Inferior parietal cortex (tissue), 1 donor: Measurements from ENCODE around the gene ZBTB7A.

Experiments
- DNase-seq: peaks from one replicate; pipeline ENCODE4 v3.0.0-alpha.2; 2016; ENCODE audit errors: extremely low spot score

Gene ZBTB7A

DNA sequence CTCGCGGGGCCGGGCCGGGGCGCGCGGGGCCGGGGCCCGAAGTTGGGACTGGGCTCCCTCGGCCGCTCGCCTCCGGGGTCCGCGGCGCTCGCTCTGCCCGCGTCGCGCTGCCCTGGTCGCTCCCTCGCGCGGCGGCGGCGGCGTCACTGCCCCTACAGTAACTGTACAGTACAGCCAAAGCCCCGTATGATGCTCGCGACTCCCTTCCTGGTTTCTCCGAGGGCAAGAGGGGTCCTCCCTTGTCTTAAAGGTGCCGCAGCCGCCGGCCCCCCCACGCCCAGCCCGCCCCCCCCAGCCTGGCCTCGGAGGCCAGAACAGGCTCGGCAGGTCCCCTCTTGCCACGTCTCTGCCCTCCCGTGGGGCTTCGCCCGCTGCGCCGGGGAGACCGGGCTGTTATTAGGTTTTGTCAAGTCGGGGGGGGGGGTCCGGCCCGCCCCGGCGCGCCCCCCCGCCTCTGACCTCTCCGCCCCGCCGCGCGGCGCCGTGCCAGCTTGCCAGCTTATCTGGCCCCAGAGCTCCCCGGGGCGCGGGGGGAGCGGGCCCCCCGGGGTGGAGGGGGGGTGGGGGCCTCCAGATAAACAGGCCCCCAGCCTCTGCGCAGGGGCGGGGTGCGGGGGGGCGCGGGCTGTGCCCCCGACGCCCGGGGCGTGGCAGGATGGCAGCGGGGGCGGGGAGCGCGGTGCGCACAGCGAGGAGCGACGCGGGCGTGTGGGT lies at the start of gene ZBTB7A:
ZBTB7A (minus strand) TSS at position 218 of the 714 bp plus-strand sequence. CDS start 11,667 bp downstream, outside the sequence.
- DNase-seq: peak; percentile 66

DNA sequence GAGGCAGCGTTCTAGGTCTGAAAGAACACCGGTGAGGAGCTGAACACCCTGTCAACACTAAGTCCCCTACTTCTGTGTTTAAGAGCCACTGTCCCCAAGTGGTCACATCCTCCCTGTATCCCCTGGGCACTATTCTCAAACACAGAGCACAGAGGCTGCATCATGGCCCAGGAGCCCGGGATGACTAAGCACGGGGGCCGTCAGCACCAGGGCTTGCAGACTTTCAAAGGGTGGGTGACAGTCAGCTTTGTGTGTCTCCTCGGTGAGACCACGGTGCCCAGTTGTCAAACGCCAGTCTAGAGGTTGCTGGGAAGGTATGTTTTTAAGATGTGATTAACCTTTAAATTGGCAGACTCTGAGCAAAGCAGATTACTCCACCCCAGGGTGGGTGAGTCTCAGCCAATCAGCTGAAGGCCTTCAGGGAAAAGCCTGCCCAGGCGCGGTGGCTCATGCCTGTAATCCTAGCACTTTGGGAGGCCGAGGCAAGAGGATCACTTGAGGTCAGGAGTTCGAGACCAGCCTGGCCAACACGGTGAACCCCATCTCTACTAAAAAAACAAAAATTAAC lies 49.2 kb upstream of the ZBTB7A start:
- no peak for DNase-seq

DNA sequence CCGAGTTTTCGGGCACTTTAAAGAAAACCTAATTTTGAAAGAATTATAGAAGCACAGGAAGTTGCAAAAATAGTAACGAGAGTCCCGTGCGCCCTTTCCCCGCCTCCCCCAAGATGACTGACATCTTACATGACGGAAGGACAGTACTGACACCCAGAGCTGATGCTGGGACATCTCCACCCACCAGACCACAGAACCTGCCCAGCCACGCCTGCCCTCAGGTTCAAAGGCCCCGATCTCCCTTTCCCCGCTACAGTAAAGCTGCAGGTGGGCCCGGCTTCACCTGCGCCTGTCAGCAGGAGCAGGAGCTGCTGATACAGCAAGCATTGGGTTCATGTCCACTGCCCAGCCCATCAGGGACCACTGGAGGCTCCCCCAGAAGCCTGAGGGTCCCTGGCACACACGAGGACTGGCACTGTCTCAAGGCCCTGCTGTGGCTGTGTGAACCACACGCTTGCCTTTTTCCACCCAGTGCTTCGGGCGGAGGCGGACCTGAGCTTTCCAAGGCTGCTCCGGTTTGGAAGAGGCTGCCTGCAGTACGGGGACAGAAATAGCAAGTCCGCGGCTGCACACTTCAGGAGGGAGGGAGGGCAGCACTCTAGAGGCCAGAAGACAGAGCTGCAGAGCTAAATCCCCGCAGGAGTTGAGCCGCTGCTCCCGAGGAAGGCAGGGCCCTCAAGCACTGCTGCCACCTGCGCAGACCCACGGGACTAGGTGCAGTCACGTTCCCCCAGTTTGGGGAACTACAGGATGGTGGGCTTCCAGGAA lies 48.5 kb upstream of the ZBTB7A start:
- DNase-seq: no peak

DNA sequence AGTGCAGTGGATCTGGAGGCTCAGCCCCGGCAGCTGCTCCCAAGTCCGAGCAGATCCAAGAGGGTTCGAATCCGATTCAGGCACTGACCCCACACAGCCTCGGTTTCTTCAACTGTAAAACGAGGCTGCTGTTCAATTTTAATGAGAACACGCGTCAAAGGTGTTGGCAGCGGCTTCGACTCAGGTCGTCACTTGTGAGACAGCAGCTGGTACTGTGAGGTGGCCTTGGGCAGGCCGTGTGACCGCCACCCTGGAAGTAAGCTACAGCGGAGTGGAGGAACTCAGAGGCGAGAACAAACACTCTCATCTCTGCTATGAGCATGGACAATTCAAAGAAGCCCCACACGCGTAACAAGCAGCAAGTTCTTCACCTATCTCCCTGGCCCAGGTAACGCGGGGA lies 47.5 kb upstream of the ZBTB7A start:
- no peak for DNase-seq

DNA sequence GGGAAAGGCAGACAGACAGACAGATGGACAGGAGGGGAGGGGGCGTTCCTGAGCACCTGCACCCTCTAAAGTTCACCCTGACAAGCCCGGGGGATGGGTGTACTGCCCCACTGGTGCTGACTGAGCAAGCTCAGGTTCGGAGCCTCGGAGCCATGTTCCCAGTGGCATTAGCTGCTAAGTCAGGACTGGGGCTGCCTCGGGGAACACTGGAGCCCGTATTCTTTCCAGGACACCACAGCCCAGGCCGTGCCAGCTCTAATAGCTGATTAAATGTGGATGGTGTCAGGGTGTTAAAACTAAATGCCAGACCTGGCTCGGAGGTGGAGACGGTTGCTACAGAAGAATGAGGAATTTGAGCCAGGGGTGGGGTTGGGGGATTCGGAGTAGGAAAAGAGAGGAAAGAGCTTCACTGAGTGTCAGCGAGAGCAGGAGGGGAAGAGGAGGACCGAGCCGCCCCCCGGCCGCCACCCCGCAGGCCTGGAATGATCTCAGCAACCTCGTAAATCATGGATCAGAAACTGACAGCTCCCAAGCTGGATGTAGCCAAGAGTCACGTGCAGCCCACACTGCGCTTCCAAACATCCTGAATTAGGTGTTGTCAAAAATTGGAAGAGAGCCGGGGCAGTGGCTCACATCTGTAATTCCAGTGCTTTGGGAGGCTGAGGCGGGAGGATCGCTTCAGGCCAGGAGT lies 46.8 kb upstream of the ZBTB7A start:
- no peak for DNase-seq

DNA sequence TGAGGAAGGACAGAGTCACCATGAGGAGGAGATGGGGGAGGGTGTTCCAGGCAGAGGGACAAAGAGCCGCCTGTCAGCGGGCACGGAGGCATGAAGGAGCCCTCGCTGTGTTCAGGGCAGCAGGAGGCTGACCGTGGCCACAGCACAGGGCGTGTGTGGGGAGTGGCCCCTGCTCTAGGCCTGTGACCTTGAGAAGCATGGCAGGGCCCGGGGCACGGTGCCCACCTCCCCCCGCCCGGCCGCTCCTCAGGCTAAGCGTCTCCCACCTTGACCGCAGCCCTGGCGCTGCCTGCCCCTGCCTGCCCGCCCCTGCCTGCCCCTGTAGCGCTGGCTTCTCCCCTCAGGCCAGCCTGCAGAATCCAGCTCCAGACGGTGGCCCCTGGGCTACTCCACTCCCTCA lies 45.7 kb upstream of the ZBTB7A start:
- DNase-seq: no peak

DNA sequence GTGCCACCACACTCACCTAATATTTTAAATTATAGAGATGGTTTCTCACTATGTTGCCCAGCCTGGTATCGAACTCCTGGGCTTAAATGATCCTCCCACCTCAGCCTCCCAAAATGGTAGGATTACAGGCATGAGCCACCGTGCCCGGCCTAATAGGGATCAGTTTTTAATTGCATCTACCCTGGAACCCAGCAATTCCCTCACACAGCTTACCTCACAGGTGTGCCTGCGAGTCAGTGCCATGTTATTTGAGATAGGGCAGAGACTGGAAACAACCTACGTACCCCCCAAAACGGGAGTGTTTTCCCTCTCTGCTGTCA lies 42.9 kb upstream of the ZBTB7A start:
- no peak for DNase-seq

- no peak for DNase-seq
These were observed 42.3 kb upstream of the ZBTB7A start for GRCh38 chr19:4108767-4109625.

GRCh38 chr19:4103080-4103433 lies 36.4 kb upstream of the ZBTB7A start:
- no peak for DNase-seq

DNA sequence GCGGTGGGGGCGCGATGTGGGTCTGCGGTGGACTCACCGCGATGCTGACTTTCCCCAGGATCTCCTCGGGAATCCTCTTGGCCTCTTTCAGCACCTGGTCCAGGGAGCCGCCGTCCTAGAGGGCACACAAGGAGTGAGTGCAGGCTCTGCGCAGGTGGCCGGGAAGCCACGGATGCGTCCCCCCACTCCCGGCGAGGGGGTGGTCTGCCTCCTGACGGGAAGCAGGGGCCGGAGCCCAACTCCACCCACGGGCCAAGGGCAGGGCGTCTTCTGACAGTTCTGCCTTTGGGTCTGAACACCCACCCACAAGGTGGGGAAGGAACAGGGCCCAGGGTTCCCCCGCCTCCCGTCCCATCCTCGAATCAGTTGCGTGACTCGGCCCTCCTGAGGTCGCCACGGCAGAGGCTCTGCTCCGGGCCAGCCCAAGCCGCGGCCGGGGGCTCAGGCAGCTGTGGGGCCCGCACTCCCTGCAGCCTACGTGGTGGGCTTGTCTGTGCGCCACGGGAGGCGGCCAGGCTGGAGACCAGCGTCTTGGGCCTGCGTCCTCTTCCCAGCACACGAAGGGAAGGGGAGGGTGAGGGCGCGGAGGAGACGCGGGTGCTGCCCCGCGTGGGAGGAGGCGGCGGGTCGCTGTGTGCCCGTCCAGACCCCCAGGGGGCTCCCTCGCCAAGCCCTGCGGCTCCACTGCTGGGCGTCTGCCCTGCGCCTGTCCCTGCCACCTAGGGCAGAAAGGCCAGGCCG lies 35.8 kb upstream of the ZBTB7A start:
- DNase-seq: no peak

DNA sequence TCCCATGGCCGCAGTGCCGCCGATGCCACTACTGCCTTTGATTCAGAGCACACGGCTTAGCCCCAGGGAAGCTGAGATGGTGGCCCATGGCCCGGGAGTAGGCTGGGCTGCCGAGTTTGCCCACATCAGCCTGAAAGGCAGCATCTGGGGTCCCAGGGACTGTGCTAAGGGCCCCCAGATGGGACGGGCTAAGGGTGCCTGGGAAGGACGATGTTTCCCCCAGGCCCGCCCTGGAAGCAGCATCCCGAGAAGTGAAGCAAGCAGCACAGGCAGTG lies 34.7 kb upstream of the ZBTB7A start:
- no peak for DNase-seq

GRCh38 chr19:4100647-4101495 lies 34.2 kb upstream of the ZBTB7A start:
- DNase-seq: no peak

DNA sequence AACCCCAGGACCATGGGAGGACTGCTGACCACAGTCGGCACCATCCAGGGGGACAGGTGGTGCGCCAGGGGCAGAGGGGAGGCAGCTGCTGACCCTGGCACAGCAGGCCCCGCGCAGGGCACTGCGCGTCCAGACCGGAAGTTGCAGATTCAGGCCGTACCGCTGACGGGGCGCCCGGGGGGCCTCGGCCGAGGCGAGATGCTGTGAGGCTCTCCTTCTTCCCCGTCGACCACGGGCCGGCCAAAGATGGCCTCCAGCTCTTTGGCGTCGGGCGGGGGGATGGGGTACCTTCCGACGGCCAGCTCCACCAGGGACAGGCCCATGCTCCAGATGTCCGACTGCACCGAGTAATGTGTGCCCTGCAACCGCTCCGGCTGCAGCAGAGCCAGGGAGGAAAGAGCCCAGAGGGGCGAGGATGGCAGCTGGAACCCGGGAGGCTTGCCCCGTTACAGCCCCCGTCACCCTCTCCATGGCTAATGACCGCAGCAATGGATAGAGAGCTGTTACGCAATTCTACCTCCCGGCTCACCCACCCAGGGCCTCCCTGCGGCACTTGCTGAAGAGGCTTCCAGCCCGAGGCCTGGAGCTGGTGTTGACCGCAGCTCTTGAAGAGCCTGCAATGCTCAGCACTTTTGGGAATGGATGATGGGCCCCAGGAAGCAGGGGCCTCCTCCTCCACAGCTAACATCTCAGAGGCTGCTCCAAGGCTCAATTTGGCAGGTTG lies 32.5 kb upstream of the ZBTB7A start:
- DNase-seq: no peak

DNA sequence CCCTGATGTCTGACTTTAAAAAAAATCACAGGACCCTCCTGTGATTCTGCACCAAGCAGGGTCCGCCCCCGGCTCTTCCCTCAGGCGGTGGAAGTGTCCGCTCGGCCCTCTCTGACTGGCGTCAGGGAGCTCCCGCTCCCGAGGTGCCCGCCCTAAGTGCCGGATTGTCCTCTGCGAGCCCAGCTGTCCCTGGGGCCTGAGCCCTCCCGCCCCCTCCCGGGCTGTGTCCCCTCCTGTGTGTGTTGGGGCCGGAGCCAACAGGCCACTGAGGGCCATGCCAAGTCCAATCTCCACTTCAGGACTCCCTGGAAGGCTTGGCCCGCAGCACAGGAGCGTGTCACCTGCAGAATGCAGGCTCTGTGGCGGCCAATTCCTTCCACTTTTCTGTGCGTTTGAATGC lies 31.8 kb upstream of the ZBTB7A start:
- DNase-seq: no peak

- no peak for DNase-seq
These were observed 30.8 kb upstream of the ZBTB7A start for GRCh38 chr19:4097501-4097900.

DNA sequence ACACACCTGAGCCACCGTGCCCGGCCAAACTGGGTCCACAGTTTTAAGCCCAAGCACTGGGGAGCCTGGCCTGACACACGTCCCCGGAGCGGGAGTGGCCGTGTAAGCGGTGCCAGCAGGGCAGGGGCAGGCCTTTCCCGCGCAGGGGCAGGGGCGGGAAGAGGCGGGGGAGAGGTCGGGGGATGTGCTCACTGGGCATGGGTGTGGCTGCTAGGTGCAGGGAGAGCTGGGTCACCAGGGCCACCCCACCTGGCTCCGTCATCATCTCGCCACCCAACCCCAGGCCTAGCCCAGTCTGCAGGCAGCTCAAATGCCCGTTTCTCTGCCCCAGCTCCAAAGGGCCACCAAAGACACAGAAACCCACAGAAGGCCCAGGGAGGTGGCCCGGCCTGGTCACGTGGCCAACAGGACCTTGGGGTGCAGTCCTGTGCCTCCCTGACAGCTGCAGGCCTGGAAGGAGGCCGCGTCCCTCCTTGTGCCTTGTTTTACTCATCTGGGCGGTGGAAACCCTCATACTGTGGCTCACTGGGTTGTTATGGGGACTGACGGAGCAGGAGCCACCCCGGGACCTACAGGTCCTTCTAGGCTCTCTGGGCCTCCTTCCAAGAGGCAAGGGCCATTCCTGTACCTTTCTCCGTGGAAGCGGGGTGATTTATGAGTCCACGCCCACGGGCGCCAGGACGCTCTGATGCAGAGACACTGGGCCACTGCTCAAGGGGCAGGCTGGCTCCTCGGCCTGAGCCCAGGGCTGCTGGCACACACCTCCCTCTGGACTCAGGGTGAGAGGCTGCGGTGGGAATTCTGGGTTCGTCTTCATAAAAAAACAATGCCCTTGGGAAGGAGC lies 29.6 kb upstream of the ZBTB7A start:
- DNase-seq: no peak

GRCh38 chr19:4095488-4095844 lies 28.8 kb upstream of the ZBTB7A start:
- DNase-seq: no peak

DNA sequence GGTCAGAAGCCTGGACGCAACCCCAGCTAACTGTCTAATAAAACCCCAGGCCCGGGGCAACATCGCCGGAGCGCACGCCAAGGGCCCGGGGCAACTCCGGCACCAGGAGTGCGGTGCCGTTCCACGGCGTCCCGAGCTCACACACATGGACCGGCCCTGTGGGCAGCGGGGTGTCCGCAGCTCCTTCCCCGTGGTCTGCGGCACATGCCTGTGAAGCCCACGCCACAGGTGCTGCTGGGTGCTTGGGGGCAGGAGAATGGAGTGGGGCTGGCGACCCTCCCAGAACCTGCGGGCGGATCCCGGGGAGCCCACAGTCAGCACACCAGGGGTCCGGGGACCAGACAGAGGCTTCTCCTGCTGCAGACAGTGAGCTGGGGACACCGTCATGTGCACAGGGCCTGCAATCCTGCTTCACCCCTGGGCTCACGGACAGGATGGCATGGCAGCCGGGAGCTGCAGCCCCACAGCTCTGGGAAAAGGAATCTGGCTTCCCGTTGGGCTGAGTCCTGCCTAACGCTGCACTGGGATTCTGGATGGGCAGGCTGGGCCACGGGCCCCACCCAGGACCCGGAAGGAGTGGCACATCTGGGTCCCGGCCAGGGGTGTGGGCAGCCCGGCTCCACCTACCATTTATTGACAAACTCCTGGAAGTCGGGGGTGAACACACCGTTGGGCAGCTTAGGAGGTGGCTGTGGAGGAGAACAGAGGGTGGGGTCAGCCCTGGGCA lies 28.2 kb upstream of the ZBTB7A start:
- no peak for DNase-seq
